GM23248 (cell line): ENCODE results near the gene CREB1.

Experiments used
- EZH2 ChIP-seq: fragments of 200-600 bp; sonication (generic); IDR thresholded peaks from 2 replicates; pipeline ENCODE4 v1.6.1; 2018; ENCODE audit warnings: antibody characterized with exemption, mild to moderate bottlenecking; ENCODE audit not compliant: insufficient read depth, poor library complexity, severe bottlenecking
- EZH2phosphoT487 ChIP-seq: fragments of 200-600 bp; sonication (generic); IDR thresholded peaks from 2 replicates; pipeline ENCODE4 v1.6.1; 2018; ENCODE audit warnings: antibody characterized with exemption, moderate library complexity, mild to moderate bottlenecking, low read depth; ENCODE audit not compliant: insufficient read depth

- TF ChIP-seq EZH2phosphoT487 (no peak), EZH2 (no peak)
These were observed 46.7 kb upstream of the CREB1 start for GRCh38 chr2:207483066-207483465.
